B cell (primary cell): ENCODE measurements around the gene CAVIN2. TPM values are rescaled to one million over a fixed set of nuclear protein-coding genes. Genes with fewer than 3 reads are reported as not detected.

ENCODE experiments used
- ATAC-seq: fragments of 200-7000 bp; cut with Tn5 transposase; one replicate; pipeline ENCODE4 v1.10.0; 2021; ENCODE audit warnings: low read depth, mild to moderate bottlenecking, moderate number of reproducible peaks, moderate library complexity
- CTCF ChIA-PET: fragments of 350-600 bp; sonication (Branson Sonifier 250); formaldehyde crosslinking; loops from one replicate; lab custom pipeline; 2021; ENCODE audit warnings: antibody characterized with exemption, inconsistent platforms; lab: Charles Lee
- POLR2A ChIA-PET: fragments of 350-600 bp; sonication (Branson Sonifier 250); formaldehyde crosslinking; loops from one replicate; lab custom pipeline; 2021; ENCODE audit warnings: antibody characterized with exemption; lab: Charles Lee
- DNase-seq: peaks from one replicate; pipeline ENCODE4 v3.0.0; 2013
- H2AFZ ChIP-seq: 2 replicates; pipeline ENCODE4 v1.6.1; 2012; ENCODE audit warnings: mild to moderate bottlenecking, low read depth, low read length; ENCODE audit not compliant: insufficient read depth, poor library complexity, severe bottlenecking
- H3K27ac ChIP-seq, 2 donors: 1 replicate in 1 of 2; 2 replicates in 1 of 2; pipeline ENCODE4 v1.5.1; 2012 to 2013; ENCODE audit warnings: low read length in 2 of 2, mild to moderate bottlenecking in 2 of 2, moderate library complexity in 1 of 2
- H3K27me3 ChIP-seq, 4 experiments: fragments of 200-600 bp in 1 of 4; sonication (generic) in 1 of 4; replicated peaks in 1 of 4; 1 replicate in 2 of 4; 2 replicates in 2 of 4; pipeline versions ENCODE4 v1.6.1 to v1.7.0; 2013 to 2016; ENCODE audit warnings: low read length in 3 of 4, mild to moderate bottlenecking in 2 of 4, mixed read lengths in 1 of 4, moderate library complexity in 1 of 4; ENCODE audit not compliant: insufficient read depth in 4 of 4, control insufficient read depth in 3 of 4; ENCODE audit errors: control extremely low read depth in 1 of 4
- H3K36me3 ChIP-seq, 2 experiments: replicated peaks in 1 of 2; 1 replicate in 1 of 2; 2 replicates in 1 of 2; pipeline versions ENCODE4 v1.6.1 to v1.7.1; 2013; ENCODE audit warnings: low read length in 1 of 2; ENCODE audit not compliant: insufficient read depth in 2 of 2, control insufficient read depth in 1 of 2; ENCODE audit errors: control extremely low read depth in 1 of 2, extremely low read depth in 1 of 2
- H3K4me1 ChIP-seq, 2 donors: fragments of 200-600 bp in 1 of 2; sonication (generic) in 1 of 2; 1 replicate in 1 of 2; 2 replicates in 1 of 2; pipeline versions ENCODE4 v1.5.1 to v1.6.1; 2013 to 2017; ENCODE audit warnings: low read length in 2 of 2; ENCODE audit not compliant: control insufficient read depth in 2 of 2, insufficient read depth in 2 of 2
- H3K4me2 ChIP-seq: replicated peaks from 2 replicates; pipeline ENCODE3; 2012; ENCODE audit warnings: mild to moderate bottlenecking, low read depth, low read length; ENCODE audit not compliant: poor library complexity, severe bottlenecking
- H3K4me3 ChIP-seq, 5 experiments: fragments of 200-600 bp in 1 of 5; sonication (generic) in 1 of 5; 1 replicate in 3 of 5; 2 replicates in 2 of 5; pipeline versions ENCODE4 v1.5.1 to v1.7.0; 2011 to 2016; ENCODE audit warnings: low read length in 4 of 5, mild to moderate bottlenecking in 4 of 5, low read depth in 2 of 5, control low read depth in 1 of 5, moderate library complexity in 1 of 5; ENCODE audit not compliant: insufficient read depth in 1 of 5; ENCODE audit errors: control extremely low read depth in 1 of 5, extremely low read depth in 1 of 5
- H3K79me2 ChIP-seq: fragments of 200-600 bp; sonication (generic); one replicate; pipeline ENCODE4 v1.6.0; 2016; ENCODE audit warnings: low read length; ENCODE audit not compliant: control insufficient read depth, insufficient read depth
- H3K9ac ChIP-seq: fragments of 200-600 bp; sonication (generic); 2 replicates; pipeline ENCODE4 v1.6.1; 2017; ENCODE audit warnings: mild to moderate bottlenecking, low read length, moderate library complexity
- H3K9me3 ChIP-seq, 3 donors: one replicate each; pipeline versions ENCODE4 v1.6.1 to v1.7.1; 2013; ENCODE audit warnings: low read length in 2 of 3; ENCODE audit not compliant: control insufficient read depth in 2 of 3, insufficient read depth in 1 of 3; ENCODE audit errors: control extremely low read depth in 1 of 3
- H4K20me1 ChIP-seq: 2 replicates; pipeline ENCODE4 v1.6.0; 2012; ENCODE audit warnings: mild to moderate bottlenecking, low read length; ENCODE audit not compliant: insufficient read depth, control insufficient read depth, poor library complexity, severe bottlenecking
- H3K27ac Mint-ChIP-seq: one replicate; pipeline ENCODE4 v1.8.0; 2021; ENCODE audit warnings: mixed read lengths
- H3K27me3 Mint-ChIP-seq: one replicate; pipeline ENCODE4 v1.8.0; 2021; ENCODE audit warnings: mixed read lengths
- H3K4me1 Mint-ChIP-seq: one replicate; pipeline ENCODE4 v1.8.0; 2021; ENCODE audit warnings: mixed read lengths
- H3K4me3 Mint-ChIP-seq: one replicate; pipeline ENCODE4 v1.8.0; 2021; ENCODE audit warnings: mixed read lengths
- H3K9me3 Mint-ChIP-seq: one replicate; pipeline ENCODE4 v1.8.0; 2022; ENCODE audit warnings: mixed read lengths; ENCODE audit not compliant: insufficient read depth
- CTCF ChIP-seq: fragments of 200-600 bp; IDR thresholded peaks from one replicate; pipeline ENCODE4 v1.8.0; 2022; ENCODE audit warnings: antibody characterized with exemption, mild to moderate bottlenecking
- EZH2 ChIP-seq: IDR thresholded peaks from 2 replicates; pipeline ENCODE4 v1.6.1; 2012; ENCODE audit warnings: borderline replicate concordance, low read depth, mild to moderate bottlenecking, moderate library complexity, low read length; ENCODE audit not compliant: insufficient read depth, poor library complexity, severe bottlenecking
- WGBS: methylation state at CpG from one replicate; pipeline ENCODE4 v1.1.5; 2013; ENCODE audit warnings: missing lambda C conversion rate; ENCODE audit not compliant: insufficient coverage; 5-methylcytosine and 5-hydroxymethylcytosine counted together
- intact Hi-C: fragments of 100-400 bp; cut with micrococcal nuclease; formaldehyde crosslinking; loops from one replicate; pipeline ENCODE4 v1.10.0; 2022
- polyA plus RNA-seq: library from polyadenylated mRNA; depleted of rRNA; stranded (reverse); fragments of >200 nt; gene quantifications from 2 replicates; pipeline ENCODE4 v1.2.3, GENCODE V29; 2012
- total RNA-seq, 2 donors: library from RNA; stranded (reverse); fragments of 120-200 nt in 1 of 2; gene quantifications; 1 replicate in 1 of 2; 2 replicates in 1 of 2; pipeline versions ENCODE4 v1.2.3 to v1.2.4, GENCODE V29; 2013 to 2022

CAVIN2 gene
- total and polyA plus RNA-seq, 2 donors (not counting 1 experiment from before 2014, with no cell fraction given) = 0.15 TPM; not detected in 1

GRCh38 chr2:191870744-191871143 is 23.9 kb upstream of the CAVIN2 start:
- DNase-seq (no peak), ATAC-seq (no peak)
- intact Hi-C loops = no loop called here
- TF ChIP-seq EZH2 = no peak
- no peak for TF ChIP-seq CTCF
- Mint-ChIP-seq H3K4me3 (no peak overlapping the region), H3K9me3 (no peaks in the 10 kb centered on the region), H3K4me1 (no peaks in the 10 kb centered on the region), H3K27me3 (peaks cover 6% of the 10 kb centered on the region), H3K27ac (no peak overlapping the region)
- Histone ChIP-seq H3K4me1 (no peaks in the 10 kb centered on the region), H3K4me3 (no peak overlapping the region), H3K9ac (no peak overlapping the region), H3K36me3 (no peaks in the 10 kb centered on the region), H3K4me2 (no peak overlapping the region), H3K9me3 (no peaks in the 10 kb centered on the region), H2AFZ (no peak overlapping the region), H3K27me3 (no peaks in the 10 kb centered on the region), H3K79me2 (no peaks in the 10 kb centered on the region), H3K27ac (no peak overlapping the region), H4K20me1 (no peaks in the 10 kb centered on the region)
- ChIA-PET CTCF (interaction anchor here (1.5 kb wide), 1 partner anchor 12 kb away, joined by 3 read pairs; no protein-coding TSS in a partner anchor), POLR2A (no interaction called here)

- Mint-ChIP-seq H3K4me3 (no peak overlapping the region), H3K27me3 (peaks cover 6% of the 10 kb centered on the region), H3K27ac (no peak overlapping the region), H3K4me1 (no peaks in the 10 kb centered on the region), H3K9me3 (no peaks in the 10 kb centered on the region)
- Histone ChIP-seq H3K27ac (no peak overlapping the region), H3K27me3 (no peaks in the 10 kb centered on the region), H3K4me3 (no peak overlapping the region), H3K36me3 (no peaks in the 10 kb centered on the region), H3K9me3 (no peaks in the 10 kb centered on the region), H3K9ac (no peak overlapping the region), H3K4me1 (no peaks in the 10 kb centered on the region), H3K79me2 (no peaks in the 10 kb centered on the region), H2AFZ (no peak overlapping the region), H4K20me1 (no peaks in the 10 kb centered on the region), H3K4me2 (no peak overlapping the region)
- DNase-seq (no peak), ATAC-seq (no peak)
- no CpG with 5 or more reads among the region's 4 CpGs for WGBS
- ChIA-PET CTCF (interaction anchor here (1.5 kb wide), 1 partner anchor 11 kb away, joined by 3 read pairs; no protein-coding TSS in a partner anchor), POLR2A (no interaction called here)
- TF ChIP-seq CTCF (no peak), EZH2 (no peak)
- intact Hi-C loops = no loop called here
Measured at GRCh38 chr2:191869781-191870180, 22.9 kb upstream of the CAVIN2 start.
